ENCODE data around the gene SERHL2.
"Not testable (repeated sequence)": the region's sequence is repeated elsewhere in the genome, so short reads cannot be mapped to it uniquely, and the experiment has no call there.

SERHL2 gene

GRCh38 chr22:42528591-42529307, 25.0 kb upstream of the SERHL2 start:
- TF ChIP-seq MYC (IDR thresholded peaks at IDR 0.05; ENCODE audit: low read depth, low read length), result no peak
- TF ChIP-seq CTCF (IDR thresholded peaks at IDR 0.05; ENCODE audit: low read depth, low read length), result no peak
- TF ChIP-seq POLR2A (IDR thresholded peaks at IDR 0.05; ENCODE audit: extremely low read depth, insufficient read length), result no peak
- TF ChIP-seq MAX (IDR thresholded peaks at IDR 0.05; ENCODE audit: low read depth, low read length), result no peak
- no peak overlapping the region for H3K4me3 ChIP-seq (ENCODE audit: low read depth, low read length)
- no peak for DNase-seq (ENCODE audit: low read depth)

GRCh38 chr22:42529435-42529834, 24.3 kb upstream of the SERHL2 start:
- not testable (repeated sequence) for DNase-seq (ENCODE audit: low read depth); H3K4me3 ChIP-seq (ENCODE audit: low read depth, low read length)

- DNase-seq (ENCODE audit: low read depth), result not testable (repeated sequence)
Measured at GRCh38 chr22:42531401-42532084, 22.2 kb upstream of the SERHL2 start.

GRCh38 chr22:42533638-42533977, 20.1 kb upstream of the SERHL2 start:
- no peak for DNase-seq (ENCODE audit: low read depth)
- TF ChIP-seq POLR2A (IDR thresholded peaks at IDR 0.05; ENCODE audit: extremely low read depth, insufficient read length) (no peak), MYC (IDR thresholded peaks at IDR 0.05; ENCODE audit: low read depth, low read length) (no peak), CTCF (IDR thresholded peaks at IDR 0.05; ENCODE audit: low read depth, low read length) (no peak), MAX (IDR thresholded peaks at IDR 0.05; ENCODE audit: low read depth, low read length) (no peak)
- no peak overlapping the region for H3K4me3 ChIP-seq (ENCODE audit: low read depth, low read length)

More at GRCh38 chr22:42531401-42532084, 22.2 kb upstream of the SERHL2 start:
- not testable (repeated sequence) for H3K4me3 ChIP-seq (ENCODE audit: low read depth, low read length)

GRCh38 chr22:42535082-42535731, 18.5 kb upstream of the SERHL2 start:
- DNase-seq (ENCODE audit: low read depth); H3K4me3 ChIP-seq (ENCODE audit: low read depth, low read length): not testable (repeated sequence)

- no peak overlapping the region for H3K4me3 ChIP-seq (ENCODE audit: low read depth, low read length)
- TF ChIP-seq POLR2A (IDR thresholded peaks at IDR 0.05; ENCODE audit: extremely low read depth, insufficient read length) (no peak), MYC (IDR thresholded peaks at IDR 0.05; ENCODE audit: low read depth, low read length) (no peak), MAX (IDR thresholded peaks at IDR 0.05; ENCODE audit: low read depth, low read length) (no peak), CTCF (IDR thresholded peaks at IDR 0.05; ENCODE audit: low read depth, low read length) (no peak)
- no peak for DNase-seq (ENCODE audit: low read depth)
Measured at GRCh38 chr22:42536166-42536565, 17.6 kb upstream of the SERHL2 start.

- not testable (repeated sequence) for H3K4me3 ChIP-seq (ENCODE audit: low read depth, low read length); DNase-seq (ENCODE audit: low read depth)
Measured at GRCh38 chr22:42536634-42537033, 17.1 kb upstream of the SERHL2 start.

GRCh38 chr22:42537199-42537831, 16.4 kb upstream of the SERHL2 start:
- H3K4me3 ChIP-seq (ENCODE audit: low read depth, low read length); DNase-seq (ENCODE audit: low read depth): not testable (repeated sequence)

GRCh38 chr22:42539236-42539771, 14.5 kb upstream of the SERHL2 start:
- not testable (repeated sequence) for DNase-seq (ENCODE audit: low read depth); H3K4me3 ChIP-seq (ENCODE audit: low read depth, low read length)
